CD14-positive monocyte (primary cell): ENCODE data around the gene DNAJB8. TPM values are rescaled to one million over a fixed set of nuclear protein-coding genes. Genes with fewer than 3 reads are reported as not detected.

Source experiments
- DNase-seq, 3 donors: peaks; one replicate each; pipeline ENCODE4 v3.0.0-alpha.2; 2011 to 2022
- H2AFZ ChIP-seq: 2 replicates; pipeline ENCODE4 v1.6.0; 2012; ENCODE audit warnings: mild to moderate bottlenecking, low read depth, low read length, inconsistent platforms; ENCODE audit not compliant: insufficient read depth, poor library complexity, severe bottlenecking
- H3K27ac ChIP-seq, 2 donors: 1 replicate in 1 of 2; 2 replicates in 1 of 2; pipeline ENCODE4 v1.5.1; 2012 to 2013; ENCODE audit warnings: low read length in 2 of 2, control low read depth in 1 of 2, inconsistent platforms in 1 of 2, low read depth in 1 of 2, mild to moderate bottlenecking in 1 of 2
- H3K27me3 ChIP-seq, 2 donors: one replicate each; pipeline versions ENCODE4 v1.6.0 to v1.6.1; 2011 to 2013; ENCODE audit warnings: low read length in 2 of 2; ENCODE audit not compliant: control insufficient read depth in 2 of 2, insufficient read depth in 2 of 2
- H3K36me3 ChIP-seq, 2 donors: replicated peaks in 1 of 2; 1 replicate in 1 of 2; 2 replicates in 1 of 2; pipeline versions ENCODE4 v1.5.1 to v1.6.1; 2012 to 2013; ENCODE audit warnings: low read length in 2 of 2, control low read depth in 1 of 2, inconsistent platforms in 1 of 2, mild to moderate bottlenecking in 1 of 2; ENCODE audit not compliant: insufficient read depth in 2 of 2, control insufficient read depth in 1 of 2
- H3K4me1 ChIP-seq, 2 donors: 1 replicate in 1 of 2; 2 replicates in 1 of 2; pipeline versions ENCODE4 v1.5.1 to v1.6.1; 2012 to 2013; ENCODE audit warnings: low read length in 2 of 2, control low read depth in 1 of 2, inconsistent platforms in 1 of 2, mild to moderate bottlenecking in 1 of 2, moderate library complexity in 1 of 2; ENCODE audit not compliant: insufficient read depth in 2 of 2, control insufficient read depth in 1 of 2
- H3K4me2 ChIP-seq: replicated peaks from 2 replicates; pipeline ENCODE3; 2012; ENCODE audit warnings: low read length, moderate library complexity, mild to moderate bottlenecking; ENCODE audit not compliant: poor library complexity, severe bottlenecking; ENCODE audit errors: extremely low read depth
- H3K4me3 ChIP-seq, 3 experiments: fragments of 200-600 bp in 1 of 3; sonication (generic) in 1 of 3; replicated peaks in 1 of 3; 1 replicate in 2 of 3; 2 replicates in 1 of 3; pipeline ENCODE4 v1.5.1; 2011 to 2013; ENCODE audit warnings: low read length in 3 of 3, mild to moderate bottlenecking in 3 of 3, control low read depth in 2 of 3, low read depth in 2 of 3, inconsistent platforms in 1 of 3, moderate library complexity in 1 of 3
- H3K79me2 ChIP-seq: 2 replicates; pipeline ENCODE4 v1.6.0; 2012; ENCODE audit warnings: mild to moderate bottlenecking, control low read depth, inconsistent platforms, low read length, moderate library complexity; ENCODE audit not compliant: insufficient read depth
- H3K9ac ChIP-seq: 2 replicates; pipeline ENCODE4 v1.6.0; 2017; ENCODE audit warnings: low read length, mild to moderate bottlenecking; ENCODE audit not compliant: insufficient read depth, poor library complexity, severe bottlenecking
- H3K9me3 ChIP-seq, 2 donors: replicated peaks in 1 of 2; 1 replicate in 1 of 2; 2 replicates in 1 of 2; pipeline versions ENCODE4 v1.5.1 to v1.6.1; 2012 to 2013; ENCODE audit warnings: low read length in 2 of 2, control low read depth in 1 of 2; ENCODE audit not compliant: control insufficient read depth in 1 of 2, insufficient read depth in 1 of 2
- H4K20me1 ChIP-seq: 2 replicates; pipeline ENCODE4 v1.6.0; 2012; ENCODE audit warnings: mild to moderate bottlenecking, low read length, control low read depth, moderate library complexity; ENCODE audit not compliant: insufficient read depth
- H3K27ac Mint-ChIP-seq, 7 donors: one replicate each; pipeline ENCODE4 v1.8.0; 2020; ENCODE audit warnings: mild to moderate bottlenecking in 7 of 7, mixed read lengths in 7 of 7, moderate library complexity in 6 of 7, inconsistent platforms in 2 of 7
- H3K27me3 Mint-ChIP-seq, 3 donors: one replicate each; pipeline ENCODE4 v1.8.0; 2021 to 2022; ENCODE audit warnings: low read depth in 3 of 3, mild to moderate bottlenecking in 3 of 3, mixed read lengths in 3 of 3, moderate library complexity in 3 of 3, inconsistent platforms in 1 of 3
- H3K36me3 Mint-ChIP-seq, 2 donors: one replicate each; pipeline ENCODE4 v1.8.0; 2020; ENCODE audit warnings: mixed read lengths in 2 of 2, inconsistent platforms in 1 of 2, mild to moderate bottlenecking in 1 of 2
- H3K4me1 Mint-ChIP-seq: one replicate; pipeline ENCODE4 v1.8.0; 2020; ENCODE audit warnings: mild to moderate bottlenecking, mixed read lengths
- H3K4me3 Mint-ChIP-seq, 2 donors: one replicate each; pipeline ENCODE4 v1.8.0; 2020; ENCODE audit warnings: mild to moderate bottlenecking in 2 of 2, mixed read lengths in 2 of 2, moderate library complexity in 1 of 2
- H3K9me3 Mint-ChIP-seq, 7 donors: one replicate each; pipeline ENCODE4 v1.8.0; 2020 to 2022; ENCODE audit warnings: mixed read lengths in 7 of 7, mild to moderate bottlenecking in 6 of 7, moderate library complexity in 6 of 7, inconsistent platforms in 2 of 7
- CTCF ChIP-seq: fragments of 200-600 bp; IDR thresholded peaks from one replicate; pipeline ENCODE4 v1.8.0; 2022; ENCODE audit warnings: antibody characterized with exemption, mild to moderate bottlenecking
- WGBS: methylation state at CpG from one replicate; pipeline ENCODE4 v1.1.5; 2013; ENCODE audit warnings: missing lambda C conversion rate; ENCODE audit not compliant: insufficient coverage; 5-methylcytosine and 5-hydroxymethylcytosine counted together
- intact Hi-C, 2 donors: fragments of 100-400 bp; cut with micrococcal nuclease; formaldehyde crosslinking; loops; one replicate each; pipeline versions ENCODE4 v1.15.0 to v1.15.1; 2023
- polyA plus RNA-seq, 3 donors: library from polyadenylated mRNA; depleted of rRNA in 1 of 3; unstranded in 2 of 3; stranded (reverse) in 1 of 3; fragments of 300-500 nt in 2 of 3; fragments of >200 nt in 1 of 3; fragmentation: Illumina TruSeq in 2 of 3; gene quantifications; 1 replicate in 2 of 3; 2 replicates in 1 of 3; pipeline ENCODE4 v1.2.3, GENCODE V29; 2012 to 2021

The DNAJB8 gene
- polyA plus RNA-seq, 3 donors: not detected

DNA sequence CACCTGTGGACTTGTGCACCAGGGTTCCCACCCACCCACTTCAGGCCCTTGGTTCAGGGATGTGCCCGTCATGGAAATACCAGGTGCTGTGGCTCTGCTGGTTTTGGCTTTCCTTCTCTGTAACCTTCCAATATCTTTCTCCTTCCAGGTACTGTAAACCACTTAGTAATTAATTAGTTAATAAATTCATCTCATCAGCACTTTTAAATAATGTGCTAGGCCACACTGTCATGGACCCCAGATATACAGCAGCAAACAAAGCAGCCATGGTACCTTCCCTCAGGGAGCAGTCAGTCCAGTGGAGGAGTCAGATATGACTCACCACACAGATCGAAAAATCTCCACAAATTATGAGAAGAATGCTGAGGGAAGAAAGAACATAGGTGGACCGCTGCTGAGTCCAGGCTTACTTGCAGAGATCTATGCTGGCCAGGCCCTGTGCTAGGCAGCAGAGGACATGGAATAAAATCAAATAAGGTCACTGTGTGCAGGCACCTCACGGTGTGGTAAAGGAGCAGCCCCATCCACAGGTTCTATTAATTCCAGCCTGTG is 33.1 kb upstream of the DNAJB8 start:
- no peak overlapping the region for H3K27ac Mint-ChIP-seq
- Histone ChIP-seq H2AFZ (no peak overlapping the region), H3K27ac (no peak overlapping the region), H3K4me3 (no peak overlapping the region), H3K4me2 (no peak overlapping the region), H3K9ac (no peak overlapping the region), H3K4me1 (peaks cover 4 to 10% of the 10 kb centered on the region in 2 donors), H4K20me1 (no peaks in the 10 kb centered on the region), H3K9me3 (peaks cover 0 to 5% of the 10 kb centered on the region in 2 donors), H3K27me3 (peaks cover 0 to 36% of the 10 kb centered on the region in 2 donors), H3K36me3 (no peaks in the 10 kb centered on the region), H3K79me2 (no peaks in the 10 kb centered on the region)
- peaks cover 0 to 3% of the 10 kb centered on the region in 2 donors for H3K36me3 Mint-ChIP-seq
- H3K27me3 Mint-ChIP-seq: peaks cover 31 to 48% (median 40%) of the 10 kb centered on the region in 3 donors
- intact Hi-C loops: loop anchor here (5.0 to 10.0 kb wide), 2 partner anchors 108 to 405 kb away; no protein-coding TSS in a partner anchor
- DNase-seq: no peak
- peaks cover 0 to 9% (median 0%) of the 10 kb centered on the region in 7 donors for H3K9me3 Mint-ChIP-seq
- WGBS: no CpG with 5 or more reads among the region's 4 CpGs
- peaks cover 9% of the 10 kb centered on the region for H3K4me1 Mint-ChIP-seq
- no peak overlapping the region for H3K4me3 Mint-ChIP-seq
- no peak for TF ChIP-seq CTCF

DNA sequence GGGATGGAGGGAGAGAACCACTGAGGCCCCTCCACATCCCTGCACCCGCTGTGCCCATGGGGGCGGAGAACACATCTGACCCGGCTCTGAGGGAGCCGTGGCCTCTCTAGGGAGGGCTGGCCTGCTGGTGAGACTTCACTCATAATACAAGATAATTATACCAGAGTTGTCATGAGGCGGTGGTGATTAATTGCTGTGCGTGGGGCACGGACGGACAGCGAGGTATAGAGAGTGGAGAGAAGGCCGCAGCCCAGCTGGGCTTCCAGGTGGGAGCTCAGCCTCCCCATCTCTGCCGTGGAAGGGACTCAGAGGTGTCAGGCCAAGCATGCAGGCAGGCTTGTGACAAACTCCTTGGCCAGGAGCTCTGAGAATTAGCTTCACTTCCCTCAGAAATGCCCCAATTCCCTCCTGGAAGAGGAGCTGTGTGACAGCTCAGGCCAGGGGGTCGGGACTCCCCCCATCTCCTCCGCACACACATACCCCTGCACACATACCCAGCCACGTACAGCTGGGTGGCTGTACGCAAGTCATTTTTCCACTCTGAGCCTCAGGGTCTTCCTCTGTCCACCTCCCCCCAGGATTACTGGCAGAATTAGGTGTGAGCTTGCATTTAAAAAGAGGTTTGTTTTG is 32.3 kb upstream of the DNAJB8 start:
- Histone ChIP-seq H3K9me3 (peaks cover 0 to 7% of the 10 kb centered on the region in 2 donors), H3K27me3 (peaks cover 4 to 43% of the 10 kb centered on the region in 2 donors), H3K4me1 (peaks cover 4 to 10% of the 10 kb centered on the region in 2 donors), H3K4me2 (no peak overlapping the region), H3K4me3 (no peak overlapping the region), H4K20me1 (no peaks in the 10 kb centered on the region), H3K79me2 (no peaks in the 10 kb centered on the region), H3K27ac (no peak overlapping the region), H2AFZ (no peak overlapping the region), H3K9ac (no peak overlapping the region), H3K36me3 (no peaks in the 10 kb centered on the region)
- intact Hi-C loops: loop anchor here (5.0 to 10.0 kb wide), 2 partner anchors 108 to 404 kb away; no protein-coding TSS in a partner anchor
- no peak for TF ChIP-seq CTCF
- 98% methylated on average over 7 of the region's 15 CpGs for WGBS
- peaks cover 38 to 56% (median 47%) of the 10 kb centered on the region in 3 donors for H3K27me3 Mint-ChIP-seq
- no peak overlapping the region for H3K27ac Mint-ChIP-seq
- peaks cover 9% of the 10 kb centered on the region for H3K4me1 Mint-ChIP-seq
- peaks cover 0 to 8% of the 10 kb centered on the region in 2 donors for H3K36me3 Mint-ChIP-seq
- DNase-seq: no peak
- peaks cover 0 to 9% (median 0%) of the 10 kb centered on the region in 7 donors for H3K9me3 Mint-ChIP-seq
- H3K4me3 Mint-ChIP-seq: peak overlapping the region in 1 of 2 donors; percentile 58
